Kidney epithelial cell (primary cell): Measurements from ENCODE around the gene DPEP3. TPM values are rescaled to one million over a fixed set of nuclear protein-coding genes. Genes with fewer than 3 reads are reported as not detected.

Source experiments
- DNase-seq: peaks from one replicate; pipeline ENCODE4 v3.0.0-alpha.2; 2010; ENCODE audit warnings: low read depth
- H3K27me3 ChIP-seq: 2 replicates; pipeline ENCODE4 v1.6.0; 2011; ENCODE audit warnings: low read length; ENCODE audit not compliant: control insufficient read depth, insufficient read depth
- H3K36me3 ChIP-seq: 2 replicates; pipeline ENCODE4 v1.5.1; 2011; ENCODE audit warnings: low read length; ENCODE audit not compliant: control insufficient read depth, insufficient read depth
- H3K4me3 ChIP-seq: 2 replicates; pipeline ENCODE4 v1.5.1; 2011; ENCODE audit warnings: low read depth, mild to moderate bottlenecking, control low read depth, low read length
- total RNA-seq: library from RNA; depleted of rRNA; stranded (reverse); fragments of >200 nt; gene quantifications from 2 replicates; pipeline ENCODE4 v1.2.3, GENCODE V29; 2015
- TF ChIP-seq, protein P1 (sequence below): IDR thresholded peaks from 2 replicates; pipeline ENCODE4 v1.5.1; 2011; ENCODE audit warnings: mild to moderate bottlenecking, moderate library complexity, low read length, control low read depth, inconsistent platforms; ENCODE audit not compliant: insufficient read depth, poor library complexity, severe bottlenecking

Gene DPEP3
- total RNA-seq, 1 donor from 2014 or later: not detected

DNA sequence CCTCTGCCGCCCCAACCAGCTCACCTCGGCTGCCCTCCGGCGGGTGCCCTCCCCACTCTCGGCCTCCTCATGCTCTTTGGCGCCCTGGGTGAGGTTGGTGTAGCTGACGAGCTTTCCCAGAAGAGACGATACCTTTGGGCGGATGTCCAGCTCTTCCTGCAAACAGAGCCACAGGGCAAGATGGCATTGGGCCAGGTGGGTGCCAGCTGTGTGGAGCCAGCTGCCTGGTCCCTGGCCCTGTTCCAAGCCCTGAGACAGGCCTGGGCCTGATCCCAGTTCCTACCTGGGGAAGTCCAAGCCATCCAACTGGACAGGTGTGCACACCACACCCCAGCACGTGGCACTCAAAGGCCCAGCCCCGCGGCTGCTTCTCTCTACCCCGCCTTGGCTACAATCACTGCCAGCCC, 18.7 kb downstream of the DPEP3 start:
- no peak overlapping the region for H3K4me3 ChIP-seq
- no peaks in the 10 kb centered on the region for H3K36me3 ChIP-seq
- no peaks in the 10 kb centered on the region for H3K27me3 ChIP-seq
- no peak for DNase-seq
- TF ChIP-seq, protein P1, sequence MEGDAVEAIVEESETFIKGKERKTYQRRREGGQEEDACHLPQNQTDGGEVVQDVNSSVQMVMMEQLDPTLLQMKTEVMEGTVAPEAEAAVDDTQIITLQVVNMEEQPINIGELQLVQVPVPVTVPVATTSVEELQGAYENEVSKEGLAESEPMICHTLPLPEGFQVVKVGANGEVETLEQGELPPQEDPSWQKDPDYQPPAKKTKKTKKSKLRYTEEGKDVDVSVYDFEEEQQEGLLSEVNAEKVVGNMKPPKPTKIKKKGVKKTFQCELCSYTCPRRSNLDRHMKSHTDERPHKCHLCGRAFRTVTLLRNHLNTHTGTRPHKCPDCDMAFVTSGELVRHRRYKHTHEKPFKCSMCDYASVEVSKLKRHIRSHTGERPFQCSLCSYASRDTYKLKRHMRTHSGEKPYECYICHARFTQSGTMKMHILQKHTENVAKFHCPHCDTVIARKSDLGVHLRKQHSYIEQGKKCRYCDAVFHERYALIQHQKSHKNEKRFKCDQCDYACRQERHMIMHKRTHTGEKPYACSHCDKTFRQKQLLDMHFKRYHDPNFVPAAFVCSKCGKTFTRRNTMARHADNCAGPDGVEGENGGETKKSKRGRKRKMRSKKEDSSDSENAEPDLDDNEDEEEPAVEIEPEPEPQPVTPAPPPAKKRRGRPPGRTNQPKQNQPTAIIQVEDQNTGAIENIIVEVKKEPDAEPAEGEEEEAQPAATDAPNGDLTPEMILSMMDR: no peak

DNA sequence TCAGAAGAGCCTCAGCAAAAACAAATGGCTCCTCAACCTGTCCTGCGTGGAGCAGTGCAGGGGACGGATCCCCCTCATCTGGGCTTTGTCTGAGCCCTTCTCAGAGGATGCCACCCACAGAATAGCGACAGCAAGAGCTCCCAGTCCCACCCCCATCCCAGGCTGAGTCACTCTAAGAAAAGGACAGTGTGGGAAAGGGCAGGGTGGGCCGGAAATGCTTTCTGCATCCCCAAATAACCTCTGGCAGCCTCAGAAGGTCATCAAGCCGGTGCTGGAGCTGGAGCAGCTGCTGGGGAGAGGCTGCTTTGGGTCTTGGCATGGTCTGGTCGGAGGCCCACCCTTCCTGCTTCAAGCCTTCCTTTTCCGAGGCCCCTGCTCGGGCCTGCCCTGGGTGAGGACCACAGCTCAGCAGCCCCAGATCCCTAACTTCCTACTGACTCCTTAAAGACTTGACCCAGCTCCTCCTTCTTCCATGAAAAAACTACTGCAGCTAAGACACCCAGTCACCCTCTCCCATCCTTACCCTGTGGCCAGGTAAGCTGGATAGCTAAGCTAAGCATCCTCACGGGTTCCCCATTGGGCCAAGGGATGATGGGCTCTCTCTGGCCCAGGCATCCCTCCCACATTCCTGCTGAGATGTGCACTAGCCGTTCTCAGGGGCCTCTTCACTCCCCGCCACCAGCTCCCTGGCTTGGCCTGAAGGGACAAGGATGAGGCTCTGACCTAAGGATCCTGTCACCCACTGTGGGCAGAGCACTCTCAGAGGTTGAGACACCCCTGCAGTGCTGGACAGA, 20.6 kb downstream of the DPEP3 start:
- Histone ChIP-seq H3K4me3 (no peak overlapping the region), H3K27me3 (no peaks in the 10 kb centered on the region), H3K36me3 (peaks cover under 1% of the 10 kb centered on the region)
- DNase-seq: no peak
- TF ChIP-seq, protein P1: no peak

DNA sequence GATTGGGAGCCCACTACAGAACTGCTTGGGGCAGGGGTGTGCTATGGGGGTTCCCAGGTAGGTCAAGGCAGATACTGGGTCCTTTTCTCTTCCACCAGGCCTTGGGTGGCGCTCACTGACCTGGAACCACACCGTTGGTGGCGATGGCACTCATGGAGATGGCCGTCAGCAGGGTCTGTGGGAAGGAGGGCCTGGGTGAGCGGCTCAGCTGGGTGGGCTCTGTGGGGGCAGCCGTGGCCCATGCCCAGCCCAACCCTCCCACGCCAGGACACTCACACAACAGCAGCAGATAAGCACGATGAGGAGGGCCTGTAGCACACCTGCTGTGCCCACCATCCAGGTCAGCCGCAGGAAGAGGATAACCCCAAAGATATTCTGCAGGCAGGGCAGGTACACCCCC, 22.7 kb downstream of the DPEP3 start:
- TF ChIP-seq, protein P1: no peak
- Histone ChIP-seq H3K4me3 (no peak overlapping the region), H3K27me3 (no peaks in the 10 kb centered on the region), H3K36me3 (peaks cover 1% of the 10 kb centered on the region)
- DNase-seq: no peak

DNA sequence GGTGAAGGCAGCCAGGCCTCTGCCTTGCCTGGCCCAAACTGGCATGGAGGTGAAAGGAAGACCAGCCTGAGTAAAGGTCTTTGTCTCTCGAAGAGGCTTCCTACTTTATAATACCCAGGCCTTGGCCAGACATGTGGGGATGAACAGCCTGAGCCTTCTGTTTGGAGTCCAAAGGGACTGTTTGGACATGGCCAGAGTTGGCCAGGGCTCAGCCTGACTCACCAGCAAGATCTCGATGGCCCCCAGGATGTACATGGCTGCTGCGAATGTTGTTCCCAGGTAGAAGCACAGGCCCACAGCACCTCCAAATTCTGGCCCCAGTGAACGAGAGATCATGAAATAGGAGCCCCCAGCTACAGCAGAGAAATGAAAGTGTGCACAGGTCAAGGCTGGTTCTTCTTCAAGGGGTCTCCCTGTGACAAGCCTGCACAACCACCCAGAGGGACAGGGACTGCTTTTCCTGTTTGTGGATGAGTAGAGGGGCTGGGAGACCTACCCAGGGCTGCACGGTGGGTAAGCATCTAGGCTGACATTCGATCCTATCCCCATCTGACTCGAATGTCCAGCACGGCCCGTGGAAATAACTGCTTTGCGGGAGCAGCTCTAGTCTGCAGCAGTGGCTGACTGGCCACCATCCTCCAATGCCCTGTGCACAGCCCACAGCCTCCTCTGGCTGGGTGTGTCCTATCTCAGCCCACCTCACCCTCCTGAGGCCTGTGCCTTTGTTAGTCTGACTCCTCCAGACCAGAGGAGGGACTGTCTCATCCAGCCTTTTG, 25.7 kb downstream of the DPEP3 start:
- no peak for DNase-seq
- no peak overlapping the region for H3K4me3 ChIP-seq
- no peaks in the 10 kb centered on the region for H3K27me3 ChIP-seq
- peaks cover 2% of the 10 kb centered on the region for H3K36me3 ChIP-seq
- TF ChIP-seq, protein P1: no peak

DNA sequence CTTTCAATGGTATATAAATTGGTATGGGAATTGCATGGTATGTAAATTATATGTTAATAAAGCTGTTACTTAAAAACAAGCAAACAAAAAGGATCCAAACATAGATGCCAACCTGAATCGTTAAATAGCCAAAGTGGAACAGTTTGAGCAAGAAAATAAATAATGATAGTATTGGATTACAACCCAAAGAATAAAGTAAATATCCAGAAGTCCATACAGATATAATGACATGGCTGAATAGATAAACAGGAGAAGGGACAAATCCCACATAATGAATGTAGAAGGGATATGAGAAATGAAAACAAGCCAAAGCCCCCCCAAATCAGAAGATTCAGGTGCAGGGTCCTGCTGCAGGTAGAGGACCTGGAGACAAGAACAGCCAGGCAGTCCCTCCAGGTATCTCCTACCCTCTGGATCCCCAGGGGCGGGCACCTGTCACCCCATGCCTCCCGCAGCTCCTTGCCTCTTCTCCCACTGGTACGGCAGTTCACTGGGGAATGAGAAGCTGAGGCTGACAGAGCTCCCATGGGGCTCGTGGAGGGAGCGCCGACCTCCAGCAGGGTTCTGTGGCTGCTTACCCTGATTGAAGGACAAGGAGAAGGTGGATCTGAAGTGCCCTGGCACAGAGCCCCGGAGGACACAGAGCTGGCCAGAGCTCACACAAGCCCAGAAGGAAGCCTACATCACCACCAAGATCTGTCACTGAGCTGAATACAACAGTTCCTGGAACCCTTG, 26.5 kb downstream of the DPEP3 start:
- TF ChIP-seq, protein P1: no peak
- no peak for DNase-seq
- Histone ChIP-seq H3K27me3 (no peaks in the 10 kb centered on the region), H3K36me3 (peaks cover 2% of the 10 kb centered on the region), H3K4me3 (no peak overlapping the region)
